RWPE1 (cell line): ENCODE results near the gene PDGFRB.

Experiments used
- CTCF ChIA-PET: fragments of 350-600 bp; sonication (Branson Sonifier 250); formaldehyde crosslinking; extraction: SDS; loops from one replicate; lab custom pipeline; 2021; lab: Yijun Ruan, JAX
- POLR2A ChIA-PET: fragments of 400-600 bp; formaldehyde crosslinking; extraction: SDS; loops from one replicate; lab custom pipeline; 2020; ENCODE audit warnings: antibody characterized with exemption; ENCODE audit not compliant: low non-redundant PET; lab: Yijun Ruan, JAX
- DNase-seq: peaks from one replicate; pipeline ENCODE4 v3.0.0; 2012; ENCODE audit warnings: low spot score
- H3K27ac ChIP-seq: fragments of 450-650 bp; 2 replicates; pipeline ENCODE4 v1.5.1; 2017
- CTCF ChIP-seq: fragments of 450-650 bp; conservative IDR thresholded peaks from 2 replicates; pipeline ENCODE4 v1.5.1; 2017; ENCODE audit warnings: low read depth, mild to moderate bottlenecking

The PDGFRB gene

GRCh38 chr5:150158170-150158949 lies 2.7 kb upstream of the PDGFRB start:
- no peak overlapping the region for H3K27ac ChIP-seq
- TF ChIP-seq CTCF = no peak
- no peak for DNase-seq
- CTCF ChIA-PET = interaction anchor here (1.1 to 1.2 kb wide), 3 partner anchors 8 to 60 kb away, joined by 3 read pairs; no protein-coding TSS in a partner anchor
- POLR2A ChIA-PET = no interaction called here

DNA sequence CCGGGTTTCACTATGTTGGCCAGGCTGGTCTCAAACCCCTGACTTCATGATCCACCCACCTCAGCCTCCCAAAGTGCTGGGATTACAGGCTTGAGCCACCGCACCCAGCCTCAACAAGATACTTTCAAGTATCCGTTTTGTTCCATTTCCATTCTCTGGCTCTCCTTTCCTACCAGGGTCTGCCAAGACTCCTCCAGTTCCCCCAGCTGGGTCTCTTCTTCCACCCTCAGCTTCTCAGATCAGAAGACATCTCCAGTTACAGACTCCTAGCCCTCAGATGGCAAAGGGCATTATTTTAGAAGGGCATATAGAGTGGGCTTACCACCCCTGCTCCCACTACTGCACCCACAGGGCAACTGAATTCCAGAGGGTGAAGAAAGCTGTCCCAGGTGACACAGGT lies 1.5 kb upstream of the PDGFRB start:
- no peak for DNase-seq
- ChIA-PET CTCF (no interaction called here), POLR2A (interaction anchor here (0.7 kb wide), 1 partner anchor 268 kb away, joined by 4 read pairs; no protein-coding TSS in a partner anchor)
- no peak overlapping the region for H3K27ac ChIP-seq
- no peak for TF ChIP-seq CTCF

DNA sequence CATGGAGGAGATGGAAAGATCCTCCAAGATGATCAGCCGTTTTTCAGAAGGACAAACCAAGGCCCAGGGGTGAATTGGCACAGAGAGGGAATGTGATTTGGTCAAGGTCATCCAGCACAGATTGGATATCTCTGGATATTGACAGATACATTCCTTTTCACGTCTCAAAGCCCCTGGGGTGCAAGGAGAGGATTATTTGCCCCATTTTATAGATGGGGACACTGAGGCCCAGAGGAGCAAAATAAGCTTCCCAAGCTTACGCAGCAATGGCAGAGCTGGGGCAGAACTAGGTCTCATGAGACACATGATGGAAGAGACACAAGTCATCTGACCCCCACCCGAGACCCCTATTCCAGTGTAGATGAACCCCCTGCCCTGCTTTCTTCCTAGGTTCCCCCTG lies 895 bp upstream of the PDGFRB start:
- no peak for TF ChIP-seq CTCF
- no peak for DNase-seq
- ChIA-PET POLR2A (interaction anchor here (0.7 kb wide), 1 partner anchor 269 kb away, joined by 4 read pairs; no protein-coding TSS in a partner anchor), CTCF (no interaction called here)
- no peak overlapping the region for H3K27ac ChIP-seq

GRCh38 chr5:150156027-150156368 lies 353 bp upstream of the PDGFRB start:
- no peak for TF ChIP-seq CTCF
- no peak for DNase-seq
- ChIA-PET POLR2A (no interaction called here), CTCF (no interaction called here)
- H3K27ac ChIP-seq = peak overlapping the region; percentile 26

- DNase-seq = no peak
- CTCF ChIA-PET = no interaction called here
- no peak for TF ChIP-seq CTCF
- POLR2A ChIA-PET = no interaction called here
- peak overlapping the region; percentile 10; the same call in 1 of the 2 replicates for H3K27ac ChIP-seq
Observed at GRCh38 chr5:150154618-150155128, 972 bp downstream of the PDGFRB start.

DNA sequence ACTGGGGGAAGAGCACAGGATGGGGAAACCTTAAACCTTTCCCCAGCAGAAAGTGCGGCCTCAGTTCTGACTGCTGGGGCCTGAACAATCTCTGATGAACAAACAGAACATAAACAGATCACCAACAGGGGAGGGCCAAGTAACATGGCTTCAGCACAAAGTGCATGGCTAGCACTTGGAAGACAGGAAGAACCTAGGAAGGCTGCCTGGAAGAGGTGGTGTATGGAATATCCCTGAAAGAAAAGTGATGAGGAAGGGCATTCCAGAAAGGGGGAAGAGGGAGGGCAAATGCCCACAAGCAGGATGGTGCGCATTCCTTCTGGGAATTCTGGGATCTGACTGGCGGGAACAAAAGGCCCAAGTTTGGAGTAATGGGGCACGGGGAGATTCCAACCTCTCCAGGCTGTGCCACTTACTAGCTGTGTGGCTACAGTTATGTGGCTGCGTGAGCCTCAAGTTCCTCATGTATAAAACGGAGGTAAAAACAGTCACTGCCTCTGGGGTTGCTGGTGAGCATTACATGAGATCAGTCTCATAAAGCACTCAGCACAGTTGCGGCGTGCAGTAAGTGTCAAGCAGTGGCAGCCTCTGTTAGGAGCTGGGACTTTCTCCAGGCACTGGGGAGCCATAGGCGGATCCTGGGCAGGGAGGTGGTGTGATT lies 1.6 kb downstream of the PDGFRB start:
- ChIA-PET POLR2A (no interaction called here), CTCF (interaction anchor here (0.5 kb wide), 1 partner anchor 9 kb away, joined by 4 read pairs; no protein-coding TSS in a partner anchor)
- H3K27ac ChIP-seq = peak overlapping the region; percentile 10; the same call in 1 of the 2 replicates
- TF ChIP-seq CTCF = no peak
- DNase-seq = no peak
